AG08395 (cell line): Measurements from ENCODE around the gene ERCC5.

Experiments
- DNase-seq: peaks from one replicate; pipeline ENCODE4 v3.0.0; 2012; ENCODE audit warnings: mixed read lengths, low spot score

The ERCC5 gene

GRCh38 chr13:102845630-102846260 is at the start of gene ERCC5:
TSS of gene ERCC5 (plus strand) at chr13:102846032. CDS start at chr13:102846267, 235 bp downstream.
- peak; percentile 87 for DNase-seq

- DNase-seq, result peak; percentile 98
Measured at GRCh38 chr13:102798581-102799425, 47.0 kb upstream of the ERCC5 start, which contains the start of the genes BIVM and POGLUT2. TSS of gene BIVM (plus strand) at chr13:102799119. CDS start at chr13:102807268, 8,149 bp downstream. TSS of gene POGLUT2 (minus strand) at chr13:102798976. CDS start at chr13:102798670, 306 bp downstream.

GRCh38 chr13:102799426-102800144 is 46.2 kb upstream of the ERCC5 start:
- peak; percentile 14 for DNase-seq

DNA sequence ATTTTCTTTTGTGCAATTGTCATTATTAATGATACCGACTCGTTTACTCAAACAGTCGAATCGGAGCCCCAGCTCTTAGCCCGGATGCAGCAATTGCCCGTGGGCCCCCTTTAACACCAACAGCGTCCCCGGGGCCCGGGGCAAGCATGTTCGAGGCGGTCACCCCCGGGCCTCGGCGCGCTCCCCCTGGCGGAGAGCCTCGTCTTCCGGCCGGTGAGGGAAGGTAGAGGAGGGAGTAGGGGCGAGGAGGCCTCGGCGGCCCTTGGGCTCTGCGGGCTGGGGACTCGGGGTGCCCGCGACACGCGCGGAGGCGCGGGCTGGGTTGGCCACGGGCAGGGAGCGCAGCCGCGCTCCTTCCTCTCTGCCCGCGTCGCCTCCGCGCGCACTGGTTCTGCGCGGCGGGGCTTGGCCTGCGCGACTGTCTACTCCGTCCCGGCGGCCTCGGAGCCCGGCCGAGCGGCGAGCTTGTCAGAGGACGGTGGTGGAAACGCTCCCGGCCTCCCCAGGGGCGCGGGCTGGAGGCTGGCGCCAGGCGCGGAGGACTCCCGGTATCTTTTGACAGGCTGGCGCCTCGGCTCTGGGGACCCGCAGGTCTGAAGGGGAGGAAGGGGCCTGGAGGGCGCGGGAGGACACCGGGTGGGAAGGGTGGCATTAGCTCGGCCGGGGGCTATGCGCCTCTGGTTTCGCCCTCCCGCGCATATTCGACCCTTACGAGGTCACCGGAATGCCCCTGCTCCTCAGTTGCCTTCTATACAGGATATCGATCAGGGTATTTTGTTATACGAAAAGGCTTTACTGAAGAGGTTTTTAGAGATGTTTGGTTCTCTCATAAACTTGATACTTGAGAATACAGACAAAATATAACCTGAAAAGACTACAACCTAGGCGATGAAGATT is 45.4 kb upstream of the ERCC5 start:
- peak; percentile 83 for DNase-seq

DNA sequence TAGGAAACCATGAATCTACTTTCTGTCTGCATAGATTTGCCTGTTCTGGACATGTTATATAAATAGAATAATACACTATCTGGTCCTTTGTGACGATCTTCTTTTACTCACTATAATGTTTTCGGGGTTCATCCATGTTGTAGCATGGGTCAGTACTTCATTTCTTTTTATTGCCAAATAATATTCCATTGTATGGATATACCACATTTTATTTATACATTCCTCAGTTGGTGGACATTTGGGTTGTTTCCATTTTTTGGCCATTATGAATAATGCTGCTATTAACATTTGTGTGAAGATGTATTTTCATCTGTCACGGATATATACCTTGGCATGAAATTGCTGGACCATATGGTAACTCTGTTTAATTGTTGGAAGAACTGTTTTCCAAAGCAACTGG is 40.2 kb upstream of the ERCC5 start:
- no peak for DNase-seq

GRCh38 chr13:102807699-102808098 is 38.1 kb upstream of the ERCC5 start:
- no peak for DNase-seq

DNA sequence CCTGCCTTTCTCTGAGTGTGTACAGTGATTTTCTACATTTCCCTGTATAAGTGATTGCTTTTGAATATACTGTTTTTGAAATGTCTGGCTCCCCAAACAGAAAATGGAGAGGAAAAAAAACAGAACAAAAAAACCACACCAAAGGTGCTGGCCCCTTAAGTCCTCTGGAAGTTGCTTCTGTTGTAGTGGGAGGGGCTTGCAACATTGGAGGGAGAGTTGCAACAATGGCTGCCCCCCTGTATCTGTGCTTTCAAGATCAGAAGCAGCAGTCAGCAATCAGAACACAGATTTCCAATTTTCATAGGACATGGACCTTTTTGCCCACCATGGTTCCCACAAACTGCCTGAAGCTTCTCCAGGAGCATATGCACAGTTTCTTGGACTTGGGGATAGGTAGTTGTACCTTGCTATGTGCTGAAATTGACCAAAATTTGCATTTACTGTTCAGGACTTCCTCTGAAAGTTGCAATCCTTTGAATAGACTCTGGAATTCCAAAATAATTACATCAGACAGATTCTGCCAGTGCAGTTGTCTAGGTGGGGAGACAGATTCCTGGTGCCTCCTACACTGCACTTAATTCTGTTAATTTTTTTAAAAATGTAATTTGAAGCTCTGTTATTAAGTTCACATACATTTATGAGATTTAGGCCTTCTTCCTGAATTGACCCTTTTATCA is 33.1 kb upstream of the ERCC5 start:
- peak; percentile 30 for DNase-seq

GRCh38 chr13:102814025-102814607 is 31.7 kb upstream of the ERCC5 start:
- DNase-seq, result no peak

DNA sequence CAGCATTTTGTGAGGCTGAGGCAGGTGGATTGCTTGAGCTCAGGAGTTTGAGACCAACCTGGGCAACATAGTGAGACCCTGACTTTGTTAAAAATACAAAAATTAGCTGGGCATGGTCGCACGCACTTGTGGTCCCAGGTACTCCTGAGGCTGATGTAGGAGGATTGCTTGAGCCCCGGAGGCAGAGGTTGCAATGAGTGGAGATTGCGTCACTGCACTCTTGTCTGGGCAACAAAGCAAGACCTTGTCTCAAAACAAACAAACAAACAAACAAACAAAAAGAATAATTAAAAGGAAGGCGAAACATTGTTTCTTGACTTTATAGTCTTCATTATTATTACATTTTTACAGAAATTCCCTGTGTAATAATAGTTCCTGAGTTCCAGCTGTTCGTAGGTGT is 31.0 kb upstream of the ERCC5 start:
- no peak for DNase-seq

DNA sequence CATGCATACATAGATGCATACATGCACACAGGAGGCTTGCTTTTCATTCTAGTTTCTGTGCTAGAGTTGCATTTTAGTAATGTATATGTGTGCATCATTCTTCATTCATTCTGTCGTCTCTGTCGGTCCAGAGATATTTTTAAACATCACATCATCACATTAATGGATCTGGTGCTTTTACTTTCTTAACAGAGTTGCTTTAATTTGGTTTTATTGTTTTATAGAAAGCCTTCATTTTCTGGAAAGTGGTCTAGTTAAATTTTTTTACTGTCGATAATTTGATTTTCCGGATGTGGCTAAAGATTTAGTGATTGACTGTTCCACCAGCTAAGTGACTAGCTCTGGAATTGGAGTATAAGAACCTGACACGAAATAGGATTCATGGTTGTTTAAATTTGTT is 30.0 kb upstream of the ERCC5 start:
- no peak for DNase-seq

GRCh38 chr13:102816708-102817107 is 29.1 kb upstream of the ERCC5 start:
- DNase-seq, result no peak

DNA sequence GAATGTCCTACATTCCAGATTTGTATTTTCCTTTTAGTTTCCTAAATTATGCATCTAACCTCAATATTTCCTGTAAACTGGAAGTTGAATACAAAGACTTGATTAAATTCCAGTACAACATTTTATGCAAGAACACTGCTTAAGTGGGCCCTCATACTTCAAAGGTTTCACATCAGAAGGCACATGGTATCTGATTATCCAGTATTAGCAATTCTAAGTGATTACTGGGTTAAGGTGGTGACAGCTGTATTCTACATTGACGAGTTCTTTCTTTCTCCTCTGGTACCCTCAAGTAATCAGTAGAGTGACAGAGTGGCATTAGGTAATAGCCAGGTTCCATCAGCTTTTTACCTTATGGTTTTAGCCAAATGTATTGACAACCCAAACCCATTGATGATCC is 28.6 kb upstream of the ERCC5 start:
- DNase-seq, result no peak

DNA sequence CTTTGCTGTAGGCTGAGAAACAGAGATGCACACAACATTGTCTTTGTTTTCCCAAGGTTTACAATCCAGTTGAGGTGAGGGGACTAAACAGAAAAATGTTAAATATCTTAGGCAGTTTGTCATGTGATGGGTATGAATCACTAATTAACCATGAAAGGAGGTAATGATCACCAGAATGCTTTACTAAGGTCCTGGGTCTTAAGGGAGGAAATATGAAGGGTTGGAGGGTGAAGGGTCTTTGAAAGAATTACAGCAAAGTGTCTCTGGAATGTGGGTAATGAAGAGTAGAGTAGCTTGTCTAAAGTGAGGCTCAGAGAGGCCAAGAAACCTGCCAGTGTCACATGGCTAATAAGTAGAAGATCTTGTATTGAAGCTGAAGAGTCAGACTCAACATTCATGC is 27.9 kb upstream of the ERCC5 start:
- DNase-seq, result no peak

- DNase-seq, result no peak
Measured at GRCh38 chr13:102825400-102825799, 20.4 kb upstream of the ERCC5 start.

GRCh38 chr13:102825921-102826706 is 19.7 kb upstream of the ERCC5 start:
- DNase-seq, result peak; percentile 88

- peak; percentile 18 for DNase-seq
Measured at GRCh38 chr13:102830646-102831045, 15.2 kb upstream of the ERCC5 start.

- no peak for DNase-seq
Measured at GRCh38 chr13:102836471-102836870, 9.4 kb upstream of the ERCC5 start.

DNA sequence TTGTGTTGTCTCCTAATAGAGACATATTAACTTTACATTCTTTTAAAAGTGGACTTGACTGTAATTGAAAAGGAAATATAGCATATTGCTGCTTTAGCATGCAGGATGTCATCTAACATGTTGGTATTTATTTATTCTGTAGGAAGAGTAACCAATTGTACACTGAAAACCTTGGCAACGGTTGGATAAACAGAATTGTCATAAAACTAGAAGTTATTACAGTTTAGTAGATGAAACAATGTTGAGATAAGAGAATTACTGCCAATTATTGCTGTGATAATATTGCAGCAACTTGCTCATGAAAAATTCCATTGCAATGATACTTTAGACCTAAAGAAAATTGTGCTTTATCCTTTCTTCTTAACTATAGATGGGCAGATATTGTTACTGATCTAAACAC is 7.6 kb upstream of the ERCC5 start:
- DNase-seq, result no peak

DNA sequence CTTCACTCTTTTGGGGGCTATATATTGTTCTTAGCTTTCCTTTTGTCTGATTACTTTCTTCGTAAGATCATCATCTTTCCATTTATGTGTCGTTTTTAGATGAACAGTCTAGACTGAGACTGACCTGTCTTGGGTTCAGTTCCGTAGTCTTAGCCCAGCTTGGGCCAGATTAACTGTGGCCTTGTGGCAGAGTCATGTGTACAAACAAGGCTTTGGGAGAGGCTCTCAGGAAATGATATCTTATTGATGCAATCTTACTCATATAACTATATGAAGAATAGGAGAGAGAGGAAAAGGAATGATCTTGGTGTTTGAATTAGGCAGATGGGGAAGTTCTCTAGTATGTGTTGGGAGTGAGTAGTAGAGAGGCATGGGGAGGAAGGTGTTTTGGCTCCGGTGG is 6.8 kb upstream of the ERCC5 start:
- DNase-seq, result no peak

- peak; percentile 32 for DNase-seq
Measured at GRCh38 chr13:102839462-102839861, 6.4 kb upstream of the ERCC5 start.
